Measurements from ENCODE around the gene CXADR. TPM values are rescaled to one million over a fixed set of nuclear protein-coding genes. Genes with fewer than 3 reads are reported as not detected.

CXADR gene
- total RNA-seq, 1 experiment from 2014 or later = 21.7 TPM

DNA sequence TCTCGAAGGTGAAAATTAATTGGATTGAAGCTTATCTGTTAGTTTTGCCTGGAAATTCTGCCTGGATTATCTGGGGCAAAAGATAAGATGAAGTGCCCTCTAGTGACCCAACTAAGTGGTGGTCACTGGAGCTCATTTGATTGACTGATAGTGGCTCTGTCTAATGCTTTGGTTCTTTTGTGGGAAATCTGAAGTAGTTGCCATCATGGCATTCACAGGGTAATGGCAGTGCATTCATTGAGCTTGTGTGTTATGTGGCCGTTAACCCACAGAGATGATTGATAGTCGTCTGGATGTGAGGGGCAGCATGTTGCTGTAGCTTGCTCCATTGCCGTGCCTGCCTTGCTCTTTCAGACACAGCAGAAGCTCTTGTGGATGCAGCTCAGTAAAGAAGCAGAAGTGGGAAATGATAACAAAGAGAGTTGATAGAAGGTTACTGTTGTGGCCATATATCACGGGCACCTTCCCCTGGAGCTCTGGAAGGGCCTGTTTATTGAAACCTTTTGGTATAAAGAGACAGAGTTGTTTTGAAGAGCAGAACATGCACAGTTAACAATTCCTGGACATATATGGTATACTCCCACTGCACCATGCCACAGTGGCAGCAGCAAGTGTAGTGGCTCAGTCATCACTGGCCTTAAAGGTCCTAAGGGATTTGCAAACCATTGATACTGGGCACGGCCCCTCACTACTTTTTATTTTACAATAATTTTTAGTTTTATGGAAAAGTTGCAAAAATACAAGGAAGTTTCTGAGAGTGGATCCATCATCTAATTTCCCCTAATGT, 42.0 kb downstream of the CXADR start:
- no peaks in the 10 kb centered on the region; the same call in none of the 2 replicates for H3F3A ChIP-seq (ENCODE audit: insufficient read depth, low read depth)
- no TSS peak for BruUV-seq (replicated peaks)
- H3K27ac ChIP-seq = no peak overlapping the region
- H3K4me1 ChIP-seq (replicated peaks; ENCODE audit: insufficient read depth) = 0 out of 2 replicates have a peak, but pooled peaks cover 6% of the 10 kb centered on the region
- H3K9me2 ChIP-seq (ENCODE audit: insufficient read depth) = no peaks in the 10 kb centered on the region
- H3K36me3 ChIP-seq (ENCODE audit: low read depth) = no peaks in the 10 kb centered on the region
- ChIA-PET CTCF (interaction anchor here (0.9 to 1.4 kb wide), 3 partner anchors 27 to 168 kb away, joined by 3 to 16 read pairs (median 6); no protein-coding TSS in a partner anchor), POLR2A (ENCODE audit: unreplicated experiment) (no interaction called here)
- intact Hi-C loops (cut with micrococcal nuclease; ENCODE audit: unreplicated experiment) = loop anchor here (1.0 to 2.0 kb wide), 2 partner anchors 42 to 168 kb away; partner anchors contain the start of gene CXADR
- no peak overlapping the region for H2AFZ ChIP-seq
- H4K20me1 ChIP-seq (ENCODE audit: insufficient read depth) = no peaks in the 10 kb centered on the region
- H3K4me3 ChIP-seq = no peak overlapping the region
- no peak overlapping the region for H3K4me2 ChIP-seq
- H3K9me3 ChIP-seq (ENCODE audit: insufficient read depth, low read depth) = no peaks in the 10 kb centered on the region
- TF ChIP-seq, protein P1, sequence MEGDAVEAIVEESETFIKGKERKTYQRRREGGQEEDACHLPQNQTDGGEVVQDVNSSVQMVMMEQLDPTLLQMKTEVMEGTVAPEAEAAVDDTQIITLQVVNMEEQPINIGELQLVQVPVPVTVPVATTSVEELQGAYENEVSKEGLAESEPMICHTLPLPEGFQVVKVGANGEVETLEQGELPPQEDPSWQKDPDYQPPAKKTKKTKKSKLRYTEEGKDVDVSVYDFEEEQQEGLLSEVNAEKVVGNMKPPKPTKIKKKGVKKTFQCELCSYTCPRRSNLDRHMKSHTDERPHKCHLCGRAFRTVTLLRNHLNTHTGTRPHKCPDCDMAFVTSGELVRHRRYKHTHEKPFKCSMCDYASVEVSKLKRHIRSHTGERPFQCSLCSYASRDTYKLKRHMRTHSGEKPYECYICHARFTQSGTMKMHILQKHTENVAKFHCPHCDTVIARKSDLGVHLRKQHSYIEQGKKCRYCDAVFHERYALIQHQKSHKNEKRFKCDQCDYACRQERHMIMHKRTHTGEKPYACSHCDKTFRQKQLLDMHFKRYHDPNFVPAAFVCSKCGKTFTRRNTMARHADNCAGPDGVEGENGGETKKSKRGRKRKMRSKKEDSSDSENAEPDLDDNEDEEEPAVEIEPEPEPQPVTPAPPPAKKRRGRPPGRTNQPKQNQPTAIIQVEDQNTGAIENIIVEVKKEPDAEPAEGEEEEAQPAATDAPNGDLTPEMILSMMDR (conservative IDR thresholded peaks at IDR 0.05) = peak; percentile 53; the same call in 1 of the 2 replicates
- no peak for TF ChIP-seq EZH2 (IDR thresholded peaks at IDR 0.05; ENCODE audit: low read depth)
- DNase-seq = no peak
- H3K27me3 ChIP-seq (ENCODE audit: insufficient read depth, low read depth) = no peaks in the 10 kb centered on the region
- H3K79me2 ChIP-seq (ENCODE audit: low read depth) = no peaks in the 10 kb centered on the region

DNA sequence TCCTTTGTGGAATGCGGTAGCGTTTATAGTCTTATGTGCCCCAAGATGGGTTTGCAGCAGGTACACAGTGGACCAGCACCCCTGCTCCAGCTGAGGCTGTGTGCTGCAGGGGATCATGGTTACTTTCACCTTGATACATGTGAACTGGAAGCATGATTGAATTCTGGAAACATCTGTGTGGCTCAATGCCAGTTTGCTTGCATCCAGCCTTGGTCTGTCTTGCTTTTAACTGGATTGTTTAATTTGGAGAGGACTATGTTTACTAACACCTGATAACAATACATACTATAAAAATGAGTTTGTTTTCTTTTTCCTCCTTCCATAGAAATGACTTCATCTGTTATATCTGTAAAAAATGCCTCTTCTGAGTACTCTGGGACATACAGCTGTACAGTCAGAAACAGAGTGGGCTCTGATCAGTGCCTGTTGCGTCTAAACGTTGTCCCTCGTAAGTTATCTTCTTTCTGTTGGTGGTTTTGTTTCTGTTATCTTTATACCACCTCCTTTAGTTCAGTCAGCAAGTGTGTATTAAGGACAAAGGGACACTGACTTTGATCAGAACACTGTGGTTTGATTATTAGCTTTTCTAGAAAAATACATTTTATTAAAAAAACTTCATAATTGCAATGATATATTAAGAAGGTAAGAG, 47.7 kb downstream of the CXADR start:
- ChIA-PET POLR2A (ENCODE audit: unreplicated experiment) (no interaction called here), CTCF (no interaction called here)
- Histone ChIP-seq H4K20me1 (ENCODE audit: insufficient read depth) (no peaks in the 10 kb centered on the region), H3F3A (ENCODE audit: insufficient read depth, low read depth) (0 out of 2 replicates have a peak, but pooled peaks cover 3% of the 10 kb centered on the region), H3K4me3 (no peak overlapping the region), H3K79me2 (ENCODE audit: low read depth) (no peaks in the 10 kb centered on the region), H3K9me2 (ENCODE audit: insufficient read depth) (no peaks in the 10 kb centered on the region), H3K36me3 (ENCODE audit: low read depth) (no peaks in the 10 kb centered on the region), H3K4me2 (no peak overlapping the region), H3K4me1 (replicated peaks; ENCODE audit: insufficient read depth) (no peaks in the 10 kb centered on the region), H3K27me3 (ENCODE audit: insufficient read depth, low read depth) (no peaks in the 10 kb centered on the region), H3K9me3 (ENCODE audit: insufficient read depth, low read depth) (no peaks in the 10 kb centered on the region), H2AFZ (no peak overlapping the region), H3K27ac (no peak overlapping the region)
- intact Hi-C loops (cut with micrococcal nuclease; ENCODE audit: unreplicated experiment) = no loop called here
- no TSS peak for BruUV-seq (replicated peaks)
- no peak for TF ChIP-seq EZH2 (IDR thresholded peaks at IDR 0.05; ENCODE audit: low read depth)
- TF ChIP-seq, protein P1 (conservative IDR thresholded peaks at IDR 0.05) = no peak
- no peak for DNase-seq

GRCh38 chr21:17570786-17571185, 57.9 kb downstream of the CXADR start:
- H2AFZ ChIP-seq = no peak overlapping the region
- H3K4me1 ChIP-seq (replicated peaks; ENCODE audit: insufficient read depth) = no peaks in the 10 kb centered on the region
- no peak overlapping the region for H3K4me2 ChIP-seq
- no peak overlapping the region for H3K4me3 ChIP-seq
- no peak for DNase-seq
- intact Hi-C loops (cut with micrococcal nuclease; ENCODE audit: unreplicated experiment) = no loop called here
- no peaks in the 10 kb centered on the region for H3K9me2 ChIP-seq (ENCODE audit: insufficient read depth)
- no TSS peak for BruUV-seq (replicated peaks)
- H3K27ac ChIP-seq = no peak overlapping the region
- H3K9me3 ChIP-seq (ENCODE audit: insufficient read depth, low read depth) = no peaks in the 10 kb centered on the region
- H4K20me1 ChIP-seq (ENCODE audit: insufficient read depth) = no peaks in the 10 kb centered on the region
- no peak for TF ChIP-seq EZH2 (IDR thresholded peaks at IDR 0.05; ENCODE audit: low read depth)
- TF ChIP-seq, protein P1 (conservative IDR thresholded peaks at IDR 0.05) = no peak
- no peaks in the 10 kb centered on the region for H3K27me3 ChIP-seq (ENCODE audit: insufficient read depth, low read depth)
- H3F3A ChIP-seq (ENCODE audit: insufficient read depth, low read depth) = no peaks in the 10 kb centered on the region; the same call in 1 of the 2 replicates
- no peaks in the 10 kb centered on the region for H3K79me2 ChIP-seq (ENCODE audit: low read depth)
- ChIA-PET CTCF (interaction anchor here (0.6 kb wide), 1 partner anchor 12 kb away, joined by 7 read pairs; no protein-coding TSS in a partner anchor), POLR2A (ENCODE audit: unreplicated experiment) (no interaction called here)
- H3K36me3 ChIP-seq (ENCODE audit: low read depth) = no peaks in the 10 kb centered on the region

Measured in PC-9 (cell line).